WTC11 (cell line): ENCODE results near the gene DPP10. TPM values are rescaled to one million over a fixed set of nuclear protein-coding genes. Genes with fewer than 3 reads are reported as not detected.

ENCODE experiments used
- ATAC-seq: fragments of 200-7000 bp; cut with Tn5 transposase; 2 replicates; pipeline ENCODE4 v1.10.0; 2021; ENCODE audit warnings: mild to moderate bottlenecking, moderate library complexity
- CTCF ChIA-PET: fragments of 300-600 bp; sonication (Branson Sonifier 250); formaldehyde crosslinking; loops from one replicate; lab custom pipeline; 2021; ENCODE audit warnings: antibody characterized with exemption; lab: Charles Lee
- POLR2A ChIA-PET: fragments of 350-600 bp; sonication (Branson Sonifier 250); formaldehyde crosslinking; loops from one replicate; lab custom pipeline; 2021; ENCODE audit warnings: antibody characterized with exemption; lab: Charles Lee
- DNase-seq: peaks from one replicate; pipeline ENCODE4 v3.0.0; 2021; ENCODE audit warnings: low spot score
- H3K27ac Mint-ChIP-seq: 2 replicates; pipeline ENCODE4 v1.8.0; 2021; ENCODE audit warnings: mixed read lengths
- H3K27me3 Mint-ChIP-seq: 2 replicates; pipeline ENCODE4 v1.8.0; 2021; ENCODE audit warnings: low read depth, mild to moderate bottlenecking, moderate library complexity, mixed read lengths
- H3K36me3 Mint-ChIP-seq: 2 replicates; pipeline ENCODE4 v1.8.0; 2021; ENCODE audit warnings: mixed read lengths
- H3K4me1 Mint-ChIP-seq: 2 replicates; pipeline ENCODE4 v1.8.0; 2022; ENCODE audit warnings: mixed read lengths
- H3K4me3 Mint-ChIP-seq: 2 replicates; pipeline ENCODE4 v1.8.0; 2021; ENCODE audit warnings: mild to moderate bottlenecking, moderate library complexity, mixed read lengths
- H3K9me3 Mint-ChIP-seq: 2 replicates; pipeline ENCODE4 v1.8.0; 2021; ENCODE audit warnings: mixed read lengths
- ELF4 ChIP-seq: sonication (generic); formaldehyde crosslinking; IDR thresholded peaks from 2 replicates; pipeline ENCODE4 v1.8.1; 2022; ENCODE audit warnings: low read depth, mild to moderate bottlenecking, moderate library complexity, missing genetic modification reagents
- ETV6 ChIP-seq: sonication (generic); formaldehyde crosslinking; IDR thresholded peaks from 2 replicates; pipeline ENCODE4 v1.8.1; 2022; ENCODE audit warnings: mild to moderate bottlenecking, missing genetic modification reagents
- GRHL2 ChIP-seq: fragments of 250-450 bp; sonication (Bioruptor Pico); IDR thresholded peaks from 2 replicates; pipeline ENCODE4 v1.8.0; 2022; ENCODE audit warnings: mild to moderate bottlenecking, moderate library complexity; ENCODE audit not compliant: insufficient replicate concordance, severe bottlenecking
- KAT7 ChIP-seq: sonication (generic); formaldehyde crosslinking; IDR thresholded peaks from 2 replicates; pipeline ENCODE4 v1.8.1; 2023; ENCODE audit warnings: missing genetic modification reagents, mild to moderate bottlenecking, borderline replicate concordance
- MXD4 ChIP-seq: fragments of 250-450 bp; sonication (Bioruptor Pico); IDR thresholded peaks from 2 replicates; pipeline ENCODE4 v1.8.0; 2021; ENCODE audit warnings: mild to moderate bottlenecking, moderate library complexity, borderline replicate concordance
- NFE2L1 ChIP-seq: sonication (generic); formaldehyde crosslinking; IDR thresholded peaks from 2 replicates; pipeline ENCODE4 v1.8.1; 2023; ENCODE audit warnings: missing genetic modification reagents
- NR1H2 ChIP-seq: sonication (generic); formaldehyde crosslinking; IDR thresholded peaks from 2 replicates; pipeline ENCODE4 v1.9.0; 2021; ENCODE audit warnings: mild to moderate bottlenecking, moderate library complexity, missing genetic modification reagents
- NR3C1 ChIP-seq: sonication (generic); formaldehyde crosslinking; conservative IDR thresholded peaks from 2 replicates; pipeline ENCODE4 v1.8.1; 2023; ENCODE audit warnings: low read depth, mild to moderate bottlenecking, missing genetic modification reagents
- SMAD4 ChIP-seq: sonication (generic); formaldehyde crosslinking; IDR thresholded peaks from 2 replicates; pipeline ENCODE4 v1.8.0; 2022; ENCODE audit warnings: mild to moderate bottlenecking, missing genetic modification reagents
- TEAD1 ChIP-seq: sonication (generic); formaldehyde crosslinking; IDR thresholded peaks from 2 replicates; pipeline ENCODE4 v1.8.0; 2022; ENCODE audit warnings: mild to moderate bottlenecking, missing genetic modification reagents
- TP53 ChIP-seq: sonication (generic); formaldehyde crosslinking; IDR thresholded peaks from 2 replicates; pipeline ENCODE4 v1.8.1; 2023; ENCODE audit warnings: mild to moderate bottlenecking, missing genetic modification reagents
- ZNF219 ChIP-seq: sonication (generic); formaldehyde crosslinking; IDR thresholded peaks from 2 replicates; pipeline ENCODE4 v1.8.0; 2023; ENCODE audit warnings: missing genetic modification reagents, mild to moderate bottlenecking, borderline replicate concordance
- ZNF232 ChIP-seq: sonication (generic); formaldehyde crosslinking; IDR thresholded peaks from 2 replicates; pipeline ENCODE4 v1.8.0; 2022; ENCODE audit warnings: mild to moderate bottlenecking, missing genetic modification reagents
- ZNF396 ChIP-seq: fragments of 250-450 bp; sonication (Bioruptor Pico); IDR thresholded peaks from 2 replicates; pipeline ENCODE4 v1.8.0; 2021; ENCODE audit warnings: mild to moderate bottlenecking, moderate library complexity, borderline replicate concordance
- ZNF416 ChIP-seq: fragments of 250-450 bp; sonication (Bioruptor Pico); IDR thresholded peaks from 2 replicates; pipeline ENCODE4 v1.9.0; 2021; ENCODE audit warnings: mild to moderate bottlenecking, inconsistent platforms
- ZNF671 ChIP-seq: fragments of 250-450 bp; sonication (Bioruptor Pico); IDR thresholded peaks from 2 replicates; pipeline ENCODE4 v1.8.0; 2021; ENCODE audit warnings: mild to moderate bottlenecking
- total RNA-seq: library from RNA; stranded (reverse); gene quantifications from 3 replicates; pipeline ENCODE4 v1.2.3, GENCODE V29; 2021
- TF ChIP-seq, protein P1 (sequence below): fragments of 250-450 bp; sonication (Bioruptor Pico); IDR thresholded peaks from 2 replicates; pipeline ENCODE4 v1.9.0; 2021; ENCODE audit warnings: mild to moderate bottlenecking
- TF ChIP-seq, protein P2 (sequence below): sonication (generic); formaldehyde crosslinking; IDR thresholded peaks from 2 replicates; pipeline ENCODE4 v1.8.1; 2022; ENCODE audit warnings: mild to moderate bottlenecking, missing genetic modification reagents, moderate library complexity, borderline replicate concordance
- TF ChIP-seq, protein P3 (sequence below): sonication (generic); formaldehyde crosslinking; conservative IDR thresholded peaks from 2 replicates; pipeline ENCODE4 v1.8.1; 2023; ENCODE audit warnings: mild to moderate bottlenecking, low read depth, missing genetic modification reagents, moderate library complexity
- TF ChIP-seq, protein P4 (sequence below): fragments of 250-450 bp; sonication (Bioruptor Pico); IDR thresholded peaks from 2 replicates; pipeline ENCODE4 v1.9.0; 2021; ENCODE audit warnings: mild to moderate bottlenecking, borderline replicate concordance
- TF ChIP-seq, protein P5 (sequence below): sonication (generic); formaldehyde crosslinking; conservative IDR thresholded peaks from 2 replicates; pipeline ENCODE4 v1.8.1; 2022; ENCODE audit warnings: mild to moderate bottlenecking, missing genetic modification reagents
- TF ChIP-seq, protein P6 (sequence below): sonication (generic); formaldehyde crosslinking; IDR thresholded peaks from 2 replicates; pipeline ENCODE4 v1.8.1; 2022; ENCODE audit warnings: mild to moderate bottlenecking, moderate library complexity, missing genetic modification reagents

The DPP10 gene
- total RNA-seq, 1 experiment from 2014 or later: 4.0 TPM

DNA sequence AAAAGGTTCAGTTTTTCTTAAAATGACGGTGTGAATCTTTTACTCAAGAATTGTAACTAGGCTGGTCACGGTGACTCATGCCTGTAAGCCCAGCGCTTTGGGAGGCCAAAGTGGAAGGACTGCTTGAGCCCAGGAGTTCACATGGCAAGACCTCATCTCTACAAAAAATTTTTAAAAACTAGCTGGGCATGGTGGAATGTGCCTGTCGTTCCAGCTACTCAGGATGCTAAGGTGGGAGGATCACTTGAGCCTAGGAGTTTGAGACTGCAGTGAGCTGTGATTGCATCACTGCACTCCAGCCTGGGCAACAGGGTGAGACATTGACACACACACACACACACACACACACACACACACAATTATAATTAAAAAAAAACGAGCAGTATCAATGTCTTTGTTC, 369.8 kb downstream of the DPP10 start:
- no peak overlapping the region for H3K4me3 Mint-ChIP-seq
- TF ChIP-seq, protein P1, sequence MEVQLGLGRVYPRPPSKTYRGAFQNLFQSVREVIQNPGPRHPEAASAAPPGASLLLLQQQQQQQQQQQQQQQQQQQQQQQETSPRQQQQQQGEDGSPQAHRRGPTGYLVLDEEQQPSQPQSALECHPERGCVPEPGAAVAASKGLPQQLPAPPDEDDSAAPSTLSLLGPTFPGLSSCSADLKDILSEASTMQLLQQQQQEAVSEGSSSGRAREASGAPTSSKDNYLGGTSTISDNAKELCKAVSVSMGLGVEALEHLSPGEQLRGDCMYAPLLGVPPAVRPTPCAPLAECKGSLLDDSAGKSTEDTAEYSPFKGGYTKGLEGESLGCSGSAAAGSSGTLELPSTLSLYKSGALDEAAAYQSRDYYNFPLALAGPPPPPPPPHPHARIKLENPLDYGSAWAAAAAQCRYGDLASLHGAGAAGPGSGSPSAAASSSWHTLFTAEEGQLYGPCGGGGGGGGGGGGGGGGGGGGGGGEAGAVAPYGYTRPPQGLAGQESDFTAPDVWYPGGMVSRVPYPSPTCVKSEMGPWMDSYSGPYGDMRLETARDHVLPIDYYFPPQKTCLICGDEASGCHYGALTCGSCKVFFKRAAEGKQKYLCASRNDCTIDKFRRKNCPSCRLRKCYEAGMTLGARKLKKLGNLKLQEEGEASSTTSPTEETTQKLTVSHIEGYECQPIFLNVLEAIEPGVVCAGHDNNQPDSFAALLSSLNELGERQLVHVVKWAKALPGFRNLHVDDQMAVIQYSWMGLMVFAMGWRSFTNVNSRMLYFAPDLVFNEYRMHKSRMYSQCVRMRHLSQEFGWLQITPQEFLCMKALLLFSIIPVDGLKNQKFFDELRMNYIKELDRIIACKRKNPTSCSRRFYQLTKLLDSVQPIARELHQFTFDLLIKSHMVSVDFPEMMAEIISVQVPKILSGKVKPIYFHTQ (CRISPR knock-in tag): no peak
- TF ChIP-seq, protein P2, sequence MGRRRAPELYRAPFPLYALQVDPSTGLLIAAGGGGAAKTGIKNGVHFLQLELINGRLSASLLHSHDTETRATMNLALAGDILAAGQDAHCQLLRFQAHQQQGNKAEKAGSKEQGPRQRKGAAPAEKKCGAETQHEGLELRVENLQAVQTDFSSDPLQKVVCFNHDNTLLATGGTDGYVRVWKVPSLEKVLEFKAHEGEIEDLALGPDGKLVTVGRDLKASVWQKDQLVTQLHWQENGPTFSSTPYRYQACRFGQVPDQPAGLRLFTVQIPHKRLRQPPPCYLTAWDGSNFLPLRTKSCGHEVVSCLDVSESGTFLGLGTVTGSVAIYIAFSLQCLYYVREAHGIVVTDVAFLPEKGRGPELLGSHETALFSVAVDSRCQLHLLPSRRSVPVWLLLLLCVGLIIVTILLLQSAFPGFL (CRISPR knock-in tag): no peak
- TF ChIP-seq, protein P3, sequence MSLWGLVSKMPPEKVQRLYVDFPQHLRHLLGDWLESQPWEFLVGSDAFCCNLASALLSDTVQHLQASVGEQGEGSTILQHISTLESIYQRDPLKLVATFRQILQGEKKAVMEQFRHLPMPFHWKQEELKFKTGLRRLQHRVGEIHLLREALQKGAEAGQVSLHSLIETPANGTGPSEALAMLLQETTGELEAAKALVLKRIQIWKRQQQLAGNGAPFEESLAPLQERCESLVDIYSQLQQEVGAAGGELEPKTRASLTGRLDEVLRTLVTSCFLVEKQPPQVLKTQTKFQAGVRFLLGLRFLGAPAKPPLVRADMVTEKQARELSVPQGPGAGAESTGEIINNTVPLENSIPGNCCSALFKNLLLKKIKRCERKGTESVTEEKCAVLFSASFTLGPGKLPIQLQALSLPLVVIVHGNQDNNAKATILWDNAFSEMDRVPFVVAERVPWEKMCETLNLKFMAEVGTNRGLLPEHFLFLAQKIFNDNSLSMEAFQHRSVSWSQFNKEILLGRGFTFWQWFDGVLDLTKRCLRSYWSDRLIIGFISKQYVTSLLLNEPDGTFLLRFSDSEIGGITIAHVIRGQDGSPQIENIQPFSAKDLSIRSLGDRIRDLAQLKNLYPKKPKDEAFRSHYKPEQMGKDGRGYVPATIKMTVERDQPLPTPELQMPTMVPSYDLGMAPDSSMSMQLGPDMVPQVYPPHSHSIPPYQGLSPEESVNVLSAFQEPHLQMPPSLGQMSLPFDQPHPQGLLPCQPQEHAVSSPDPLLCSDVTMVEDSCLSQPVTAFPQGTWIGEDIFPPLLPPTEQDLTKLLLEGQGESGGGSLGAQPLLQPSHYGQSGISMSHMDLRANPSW: no peak
- TF ChIP-seq, protein P4, sequence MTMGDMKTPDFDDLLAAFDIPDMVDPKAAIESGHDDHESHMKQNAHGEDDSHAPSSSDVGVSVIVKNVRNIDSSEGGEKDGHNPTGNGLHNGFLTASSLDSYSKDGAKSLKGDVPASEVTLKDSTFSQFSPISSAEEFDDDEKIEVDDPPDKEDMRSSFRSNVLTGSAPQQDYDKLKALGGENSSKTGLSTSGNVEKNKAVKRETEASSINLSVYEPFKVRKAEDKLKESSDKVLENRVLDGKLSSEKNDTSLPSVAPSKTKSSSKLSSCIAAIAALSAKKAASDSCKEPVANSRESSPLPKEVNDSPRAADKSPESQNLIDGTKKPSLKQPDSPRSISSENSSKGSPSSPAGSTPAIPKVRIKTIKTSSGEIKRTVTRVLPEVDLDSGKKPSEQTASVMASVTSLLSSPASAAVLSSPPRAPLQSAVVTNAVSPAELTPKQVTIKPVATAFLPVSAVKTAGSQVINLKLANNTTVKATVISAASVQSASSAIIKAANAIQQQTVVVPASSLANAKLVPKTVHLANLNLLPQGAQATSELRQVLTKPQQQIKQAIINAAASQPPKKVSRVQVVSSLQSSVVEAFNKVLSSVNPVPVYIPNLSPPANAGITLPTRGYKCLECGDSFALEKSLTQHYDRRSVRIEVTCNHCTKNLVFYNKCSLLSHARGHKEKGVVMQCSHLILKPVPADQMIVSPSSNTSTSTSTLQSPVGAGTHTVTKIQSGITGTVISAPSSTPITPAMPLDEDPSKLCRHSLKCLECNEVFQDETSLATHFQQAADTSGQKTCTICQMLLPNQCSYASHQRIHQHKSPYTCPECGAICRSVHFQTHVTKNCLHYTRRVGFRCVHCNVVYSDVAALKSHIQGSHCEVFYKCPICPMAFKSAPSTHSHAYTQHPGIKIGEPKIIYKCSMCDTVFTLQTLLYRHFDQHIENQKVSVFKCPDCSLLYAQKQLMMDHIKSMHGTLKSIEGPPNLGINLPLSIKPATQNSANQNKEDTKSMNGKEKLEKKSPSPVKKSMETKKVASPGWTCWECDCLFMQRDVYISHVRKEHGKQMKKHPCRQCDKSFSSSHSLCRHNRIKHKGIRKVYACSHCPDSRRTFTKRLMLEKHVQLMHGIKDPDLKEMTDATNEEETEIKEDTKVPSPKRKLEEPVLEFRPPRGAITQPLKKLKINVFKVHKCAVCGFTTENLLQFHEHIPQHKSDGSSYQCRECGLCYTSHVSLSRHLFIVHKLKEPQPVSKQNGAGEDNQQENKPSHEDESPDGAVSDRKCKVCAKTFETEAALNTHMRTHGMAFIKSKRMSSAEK (CRISPR knock-in tag): no peak
- TF ChIP-seq ZNF219 (no peak), TEAD1 (no peak), SMAD4 (CRISPR knock-in tag) (no peak), ZNF232 (CRISPR knock-in tag) (no peak)
- TF ChIP-seq, protein P5, sequence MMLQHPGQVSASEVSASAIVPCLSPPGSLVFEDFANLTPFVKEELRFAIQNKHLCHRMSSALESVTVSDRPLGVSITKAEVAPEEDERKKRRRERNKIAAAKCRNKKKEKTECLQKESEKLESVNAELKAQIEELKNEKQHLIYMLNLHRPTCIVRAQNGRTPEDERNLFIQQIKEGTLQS (CRISPR knock-in tag): no peak
- TF ChIP-seq, all 79 proteins: peak for 0
- ChIA-PET CTCF (no interaction called here), POLR2A (no interaction called here)
- peaks cover 13% of the 10 kb centered on the region for H3K36me3 Mint-ChIP-seq
- no peak for DNase-seq
- H3K27ac Mint-ChIP-seq: no peak overlapping the region
- H3K9me3 Mint-ChIP-seq: peaks cover 45% of the 10 kb centered on the region
- H3K27me3 Mint-ChIP-seq: no peaks in the 10 kb centered on the region; the same call in 1 of the 2 replicates
- no peak for ATAC-seq
- peaks cover 19% of the 10 kb centered on the region for H3K4me1 Mint-ChIP-seq

DNA sequence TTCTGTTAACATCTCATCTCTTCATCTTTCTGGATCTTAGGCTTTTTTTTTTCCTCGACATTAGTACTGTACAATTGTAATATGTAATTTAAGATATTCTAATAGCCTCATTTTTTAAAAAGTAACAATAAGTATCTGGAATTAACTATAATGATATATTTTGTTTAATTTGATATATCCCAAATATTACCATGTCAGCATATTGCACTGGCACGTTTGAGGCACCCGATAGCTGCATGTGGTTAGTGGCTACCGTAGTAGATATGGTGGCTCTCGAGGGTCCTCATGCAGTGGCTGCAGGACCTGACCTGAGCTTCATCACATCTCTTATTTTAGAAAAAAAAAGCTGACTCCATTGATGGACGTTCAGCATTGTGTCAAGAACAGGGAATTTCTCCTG, 371.9 kb downstream of the DPP10 start:
- H3K36me3 Mint-ChIP-seq: peaks cover 24% of the 10 kb centered on the region
- H3K27ac Mint-ChIP-seq: no peak overlapping the region
- ATAC-seq: no peak
- no peak overlapping the region for H3K4me3 Mint-ChIP-seq
- H3K9me3 Mint-ChIP-seq: peaks cover 60% of the 10 kb centered on the region
- H3K4me1 Mint-ChIP-seq: peaks cover 17% of the 10 kb centered on the region
- ChIA-PET POLR2A (no interaction called here), CTCF (no interaction called here)
- H3K27me3 Mint-ChIP-seq: no peaks in the 10 kb centered on the region; the same call in 1 of the 2 replicates
- DNase-seq: no peak
- TF ChIP-seq ZNF416 (no peak), NR1H2 (CRISPR knock-in tag) (no peak), ETV6 (CRISPR knock-in tag) (no peak), ELF4 (CRISPR knock-in tag) (no peak), MXD4 (CRISPR knock-in tag) (no peak), NR3C1 (CRISPR knock-in tag) (no peak), KAT7 (CRISPR knock-in tag) (no peak), GRHL2 (no peak), TP53 (CRISPR knock-in tag) (no peak), ZNF671 (CRISPR knock-in tag) (no peak), ZNF396 (no peak), NFE2L1 (CRISPR knock-in tag) (no peak)
- TF ChIP-seq, protein P2 (CRISPR knock-in tag): no peak
- TF ChIP-seq, protein P6, sequence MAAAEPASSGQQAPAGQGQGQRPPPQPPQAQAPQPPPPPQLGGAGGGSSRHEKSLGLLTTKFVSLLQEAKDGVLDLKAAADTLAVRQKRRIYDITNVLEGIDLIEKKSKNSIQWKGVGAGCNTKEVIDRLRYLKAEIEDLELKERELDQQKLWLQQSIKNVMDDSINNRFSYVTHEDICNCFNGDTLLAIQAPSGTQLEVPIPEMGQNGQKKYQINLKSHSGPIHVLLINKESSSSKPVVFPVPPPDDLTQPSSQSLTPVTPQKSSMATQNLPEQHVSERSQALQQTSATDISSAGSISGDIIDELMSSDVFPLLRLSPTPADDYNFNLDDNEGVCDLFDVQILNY (CRISPR knock-in tag): no peak
